Stimulated activated CD8-positive, alpha-beta memory T cell treated with anti-CD3 and anti-CD28 coated beads, Interleukin-2, amount 100 ng/mL, for 48 hours (primary cell): Measurements from ENCODE around the gene ZNF385D.

Experiments
- DNase-seq, 2 donors: peaks; one replicate each; pipeline ENCODE4 v3.0.0-alpha.2; 2020; ENCODE audit warnings: low read depth in 2 of 2

The ZNF385D gene

GRCh38 chr3:21613372-21614070 lies 137.5 kb downstream of the ZNF385D start:
- no peak for DNase-seq

DNA sequence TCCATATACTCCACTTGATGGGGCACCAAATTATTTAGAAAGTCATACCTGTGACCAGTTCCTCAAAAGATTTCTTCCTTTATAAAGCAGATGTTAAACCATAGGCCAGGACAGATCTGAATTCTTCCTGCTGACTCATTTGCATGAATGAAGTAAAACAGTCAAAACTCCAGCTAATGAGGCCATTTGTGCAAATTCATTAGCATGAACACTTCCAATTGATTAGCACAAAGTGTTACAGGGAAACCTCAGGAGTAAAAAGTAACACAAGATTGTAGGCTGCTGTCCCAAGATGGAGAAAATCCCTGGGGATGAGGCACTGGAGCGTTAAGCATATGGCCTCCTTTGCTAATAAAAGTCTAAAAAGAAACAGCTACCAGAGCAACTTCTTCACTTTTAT lies 149.8 kb downstream of the ZNF385D start:
- DNase-seq: no peak

GRCh38 chr3:21599890-21600289 lies 151.1 kb downstream of the ZNF385D start:
- no peak for DNase-seq

DNA sequence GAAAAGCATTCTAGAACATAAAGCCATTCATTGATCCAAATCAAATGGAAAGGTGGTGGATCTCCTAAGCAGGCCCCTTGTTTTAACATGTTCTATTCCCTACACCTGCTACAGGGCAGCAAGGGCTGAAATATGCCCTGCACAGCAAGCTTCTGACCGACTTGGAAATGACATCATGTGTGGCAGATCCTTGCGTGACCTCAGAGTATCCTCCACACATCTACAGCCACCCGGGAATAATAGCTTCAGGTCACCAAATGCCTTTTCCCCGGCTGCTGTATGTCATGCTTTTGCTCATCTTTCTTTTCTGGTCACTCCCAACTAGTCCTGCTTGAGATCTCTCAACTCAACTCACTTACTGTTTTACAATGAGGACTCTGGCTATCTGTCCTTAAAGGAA lies 158.2 kb downstream of the ZNF385D start:
- DNase-seq: no peak

- no peak for DNase-seq
These were observed 163.1 kb downstream of the ZNF385D start for GRCh38 chr3:21587894-21588293.

DNA sequence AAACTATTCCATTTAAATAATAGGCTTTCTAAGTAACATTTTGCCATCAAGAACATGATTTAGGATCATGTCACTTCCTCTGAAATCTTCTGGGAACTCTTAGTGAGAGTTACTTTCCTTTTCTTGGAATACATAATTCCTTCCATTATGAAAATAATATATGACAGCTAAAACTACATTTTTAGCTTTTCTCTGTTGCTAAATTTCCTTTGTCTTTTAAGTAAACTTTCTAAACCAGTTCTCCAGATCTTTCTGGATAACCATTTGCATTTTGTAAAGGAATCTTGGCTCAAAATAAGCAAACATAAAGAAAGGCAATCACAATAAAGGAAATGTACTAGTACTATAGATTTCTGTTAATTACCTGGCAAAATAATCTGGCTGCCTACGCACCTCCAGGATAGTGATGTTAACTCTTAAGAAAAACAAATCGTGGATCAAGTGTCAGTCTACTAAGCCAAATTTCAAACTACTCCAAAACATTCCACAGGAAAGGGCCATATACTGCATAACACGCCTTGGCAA lies 165.7 kb downstream of the ZNF385D start:
- no peak for DNase-seq

DNA sequence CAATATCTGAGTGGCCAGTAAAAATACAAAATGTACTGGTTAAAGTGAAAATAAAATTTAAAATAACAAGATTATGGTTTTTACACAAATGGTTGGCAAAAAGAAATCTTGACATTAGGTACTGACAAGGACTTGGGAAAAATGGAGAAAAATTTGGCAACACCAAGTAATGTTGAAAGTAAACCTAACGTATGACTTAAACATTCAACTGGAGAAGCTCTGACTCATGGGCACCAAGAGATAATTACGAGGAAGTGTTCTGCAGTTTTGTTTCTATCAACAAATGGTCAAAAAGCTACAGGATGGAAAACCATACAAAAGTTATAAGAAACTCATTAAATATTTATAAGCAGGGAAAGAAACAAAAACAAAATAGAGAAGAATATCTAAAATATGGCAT lies 177.7 kb downstream of the ZNF385D start:
- no peak for DNase-seq

DNA sequence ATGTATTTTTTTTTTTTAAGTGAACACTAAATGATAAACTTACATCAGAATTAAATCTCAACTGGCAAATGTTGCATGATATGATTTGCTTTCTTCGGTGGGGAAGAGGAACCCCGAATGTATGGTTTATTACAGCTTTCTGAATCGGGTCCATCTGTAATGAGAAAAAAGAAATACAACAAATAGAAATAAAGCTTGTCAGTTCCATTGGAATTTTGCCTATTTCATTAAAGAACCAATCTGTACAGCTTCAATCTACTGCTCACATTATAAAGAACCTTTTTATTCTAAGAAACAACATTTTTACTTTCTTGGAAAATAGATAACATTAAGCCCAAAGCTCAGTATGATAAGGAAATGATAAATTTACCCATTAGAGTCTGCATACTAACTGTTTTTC lies 186.5 kb downstream of the ZNF385D start:
- DNase-seq: no peak

GRCh38 chr3:21562243-21562642 lies 188.8 kb downstream of the ZNF385D start:
- no peak for DNase-seq

GRCh38 chr3:21561472-21561871 lies 189.5 kb downstream of the ZNF385D start:
- DNase-seq: no peak

- no peak for DNase-seq
These were observed 200.0 kb downstream of the ZNF385D start for GRCh38 chr3:21551019-21551418.

GRCh38 chr3:21544076-21544462 lies 206.9 kb downstream of the ZNF385D start:
- no peak for DNase-seq

GRCh38 chr3:21543380-21544075 lies 207.5 kb downstream of the ZNF385D start:
- DNase-seq: no peak

DNA sequence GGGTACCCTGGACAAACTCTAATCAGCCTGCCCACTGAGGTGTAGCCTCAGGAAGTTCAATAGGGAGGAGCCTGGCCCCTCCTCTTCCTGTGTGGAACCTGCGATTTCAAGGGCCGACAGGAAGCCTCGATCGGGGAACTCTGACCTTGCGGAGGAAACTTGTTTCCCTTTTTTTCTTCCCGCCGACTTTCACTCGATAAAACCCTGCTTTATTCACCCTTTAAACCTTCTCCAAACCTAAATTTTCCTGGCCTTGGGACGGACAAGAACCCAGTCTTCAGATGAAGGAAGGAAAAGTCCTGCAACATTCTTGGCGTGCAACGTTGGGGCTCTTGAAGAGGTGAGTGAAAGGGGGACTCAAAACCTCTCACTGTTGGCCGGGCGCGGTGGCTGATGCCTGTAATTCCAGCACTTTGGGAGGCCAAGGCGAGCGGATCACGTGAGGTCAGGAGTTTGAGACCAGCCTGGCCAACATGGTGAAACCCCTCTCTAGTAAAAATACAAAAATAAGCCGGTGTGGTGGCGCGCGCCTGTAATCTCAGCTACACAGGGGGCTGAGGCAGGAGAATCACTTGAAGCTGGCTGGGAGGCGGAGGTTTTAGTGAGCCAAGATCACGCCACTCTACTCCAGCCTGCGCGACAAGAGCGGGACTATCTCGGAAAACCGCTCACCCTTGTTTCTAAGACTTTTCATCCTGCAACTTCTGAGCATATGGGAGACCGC lies 208.2 kb downstream of the ZNF385D start:
- no peak for DNase-seq

DNA sequence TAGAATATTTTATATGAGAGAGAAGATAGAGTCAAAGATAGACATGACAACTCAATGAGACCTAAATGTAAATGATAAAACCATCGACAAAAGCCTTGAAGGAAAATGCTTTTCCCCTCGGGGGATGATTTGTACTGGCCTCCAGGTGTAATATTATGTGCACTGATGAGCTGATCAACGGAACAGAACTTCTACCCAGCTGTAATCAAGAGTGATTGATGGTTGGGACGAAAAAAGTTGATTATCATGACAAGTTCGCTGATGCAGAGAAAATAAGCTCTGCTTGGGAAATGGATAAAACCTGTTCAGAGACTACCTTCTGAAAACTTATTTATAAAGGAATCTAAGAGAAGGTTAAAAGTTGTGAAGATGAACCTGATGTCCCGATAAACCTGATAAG lies 210.7 kb downstream of the ZNF385D start:
- no peak for DNase-seq

- no peak for DNase-seq
These were observed 216.5 kb downstream of the ZNF385D start for GRCh38 chr3:21534462-21534861.

GRCh38 chr3:21533002-21533401 lies 218.0 kb downstream of the ZNF385D start:
- DNase-seq: no peak

- DNase-seq: no peak
These were observed 219.1 kb downstream of the ZNF385D start for GRCh38 chr3:21531909-21532308.

DNA sequence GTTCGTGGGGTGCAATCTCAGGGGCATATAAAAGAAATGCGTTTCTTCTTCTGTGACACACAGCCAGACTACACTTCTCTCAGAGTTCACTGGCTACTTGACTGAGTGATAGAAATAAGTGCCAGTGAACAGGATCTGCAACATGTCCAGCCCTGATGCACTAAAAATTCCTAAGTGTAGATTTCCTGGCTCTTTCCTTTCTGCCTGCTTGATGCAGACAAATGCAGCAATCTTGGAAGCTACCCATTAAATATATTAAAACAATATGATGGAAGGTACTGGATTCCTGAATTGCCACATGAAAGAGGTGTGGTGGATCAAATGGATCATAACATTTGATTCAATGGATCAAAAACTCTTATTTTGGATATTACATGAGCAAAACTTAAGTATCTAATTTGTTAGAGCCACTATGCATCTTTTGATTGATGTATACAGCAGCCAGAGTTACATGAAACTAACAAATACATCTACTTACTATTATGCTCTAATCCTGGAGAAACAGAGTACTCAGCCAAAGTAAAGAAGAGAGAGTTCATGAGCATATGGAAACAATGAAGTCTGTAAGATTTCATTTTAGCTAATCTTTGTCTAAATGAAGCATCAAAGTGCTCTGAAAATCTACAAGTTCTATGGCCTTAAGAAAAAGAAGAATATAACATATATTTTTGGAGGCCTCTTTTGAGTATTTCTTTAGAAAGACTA lies 222.6 kb downstream of the ZNF385D start:
- no peak for DNase-seq

- no peak for DNase-seq
These were observed 224.5 kb downstream of the ZNF385D start for GRCh38 chr3:21526461-21526860.

DNA sequence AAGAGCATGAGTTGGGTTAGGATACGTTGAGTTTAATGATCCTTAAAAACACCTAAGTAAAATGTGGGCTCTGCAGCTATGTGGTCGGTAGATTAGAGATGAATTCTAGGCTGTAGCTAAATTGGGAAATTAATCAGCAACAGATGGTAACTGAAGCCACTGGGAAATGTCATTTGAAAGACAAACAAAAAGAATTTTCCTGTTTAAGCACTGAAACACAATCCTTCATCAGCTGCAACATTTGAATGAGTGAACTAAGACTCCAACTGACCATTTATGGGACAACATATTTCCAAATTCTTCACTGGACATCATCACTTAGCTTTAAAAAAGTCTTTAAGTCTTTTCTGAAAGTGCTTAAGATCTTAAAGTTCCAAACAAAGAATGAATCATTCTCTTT lies 226.9 kb downstream of the ZNF385D start:
- DNase-seq: no peak
